H1 (cell line): ENCODE results near the gene OPCML.

Source experiments
- EZH2 ChIP-seq: fragments of 200-600 bp; sonication (generic); IDR thresholded peaks from 2 replicates; pipeline ENCODE4 v1.7.1; 2012; ENCODE audit warnings: low read depth, mild to moderate bottlenecking, moderate library complexity, low read length, inconsistent platforms; ENCODE audit not compliant: severe bottlenecking
- MAX ChIP-seq: IDR thresholded peaks from 2 replicates; pipeline ENCODE4 v1.6.1; 2012; ENCODE audit warnings: inconsistent platforms
- SP1 ChIP-seq: IDR thresholded peaks from 2 replicates; pipeline ENCODE4 v1.6.1; 2011; ENCODE audit warnings: low read depth, low read length

- TF ChIP-seq EZH2: no peak
- no peak for TF ChIP-seq MAX
- TF ChIP-seq SP1: no peak
These were observed 320.1 kb downstream of the OPCML start for GRCh38 chr11:133212201-133212600.
